ENCODE data around the gene MUSK.
"Not testable (repeated sequence)": the region's sequence is repeated elsewhere in the genome, so short reads cannot be mapped to it uniquely, and the experiment has no call there.

MUSK gene

GRCh38 chr9:110809038-110809595, 140.5 kb downstream of the MUSK start:
- no peak for DNase-seq (ENCODE audit: low read depth in 2 of 2)

- no peak for DNase-seq (ENCODE audit: low read depth in 2 of 2)
Observed at GRCh38 chr9:110810262-110810976, 141.8 kb downstream of the MUSK start.

DNA sequence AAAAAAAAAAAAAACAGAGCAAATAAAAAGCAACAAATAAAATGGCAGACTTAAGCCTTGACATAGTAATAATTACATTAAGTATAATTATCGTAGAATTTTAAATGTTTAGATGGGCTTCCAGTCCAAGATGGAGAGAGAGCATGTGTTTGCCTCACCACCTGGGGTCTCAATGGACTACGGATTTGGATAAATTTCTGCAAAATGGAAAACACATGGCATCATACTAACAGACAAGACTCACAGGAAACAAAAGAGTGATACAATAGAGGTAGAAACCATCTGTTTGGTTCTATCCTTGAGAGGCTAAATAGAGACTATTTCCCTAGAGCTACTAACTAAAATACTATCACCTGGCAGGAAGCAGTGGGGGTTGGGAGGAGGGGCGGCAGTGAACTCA, 144.3 kb downstream of the MUSK start:
- DNase-seq (ENCODE audit: low read depth in 2 of 2) = no peak

- DNase-seq (ENCODE audit: low read depth in 2 of 2) = no peak
Observed at GRCh38 chr9:110814159-110814558, 145.6 kb downstream of the MUSK start.

- DNase-seq (ENCODE audit: low read depth in 2 of 2) = no peak
Observed at GRCh38 chr9:110815361-110815760, 146.8 kb downstream of the MUSK start.

DNA sequence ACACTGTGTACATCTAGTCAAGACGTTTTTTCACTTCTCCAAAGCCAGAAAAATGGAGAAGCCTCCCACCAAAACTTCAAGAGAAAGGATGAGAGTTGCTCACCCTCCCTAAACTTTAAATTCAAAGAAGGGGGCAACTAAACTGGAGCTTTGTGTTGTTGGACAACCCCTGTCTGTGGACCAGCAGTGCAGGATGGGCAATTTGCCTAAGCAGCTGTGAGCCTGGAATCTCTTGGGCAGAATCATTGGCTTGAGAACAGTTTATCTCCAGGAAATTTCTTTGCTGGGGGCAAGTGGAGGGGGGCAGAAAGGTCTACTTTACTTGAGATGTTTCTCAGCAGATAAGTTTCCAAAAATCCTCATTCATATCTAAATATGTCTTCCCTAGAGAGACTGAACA, 151.8 kb downstream of the MUSK start:
- DNase-seq (ENCODE audit: low read depth in 2 of 2) = no peak

GRCh38 chr9:110821064-110821463, 152.5 kb downstream of the MUSK start:
- no peak for DNase-seq (ENCODE audit: low read depth in 2 of 2)

- DNase-seq (ENCODE audit: low read depth in 2 of 2) = not testable (repeated sequence)
Observed at GRCh38 chr9:110825129-110825528, 156.5 kb downstream of the MUSK start.

GRCh38 chr9:110825950-110826349, 157.4 kb downstream of the MUSK start:
- DNase-seq (ENCODE audit: low read depth in 2 of 2) = no peak

DNA sequence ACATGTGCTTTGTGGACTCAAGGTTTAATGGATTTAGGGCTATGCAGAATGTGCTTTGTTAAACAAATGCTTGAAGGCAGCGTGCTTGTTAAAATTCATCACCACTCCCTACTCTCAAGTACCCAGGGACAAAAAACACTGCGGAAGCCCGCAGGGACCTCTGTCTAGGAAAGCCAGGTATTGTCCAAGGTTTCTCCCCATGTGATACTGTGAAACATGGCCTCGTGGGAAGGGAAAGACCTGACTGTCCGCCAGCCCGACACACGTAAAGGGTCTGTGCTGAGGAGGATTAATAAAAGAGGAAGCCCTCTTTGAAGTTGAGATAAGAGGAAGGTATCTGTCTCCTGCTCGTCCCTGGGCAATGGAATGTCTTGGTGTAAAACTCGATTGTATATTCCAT, 157.8 kb downstream of the MUSK start:
- DNase-seq (ENCODE audit: low read depth in 2 of 2) = not testable (repeated sequence)

GRCh38 chr9:110828264-110828663, 159.7 kb downstream of the MUSK start:
- no peak for DNase-seq (ENCODE audit: low read depth in 2 of 2)

DNA sequence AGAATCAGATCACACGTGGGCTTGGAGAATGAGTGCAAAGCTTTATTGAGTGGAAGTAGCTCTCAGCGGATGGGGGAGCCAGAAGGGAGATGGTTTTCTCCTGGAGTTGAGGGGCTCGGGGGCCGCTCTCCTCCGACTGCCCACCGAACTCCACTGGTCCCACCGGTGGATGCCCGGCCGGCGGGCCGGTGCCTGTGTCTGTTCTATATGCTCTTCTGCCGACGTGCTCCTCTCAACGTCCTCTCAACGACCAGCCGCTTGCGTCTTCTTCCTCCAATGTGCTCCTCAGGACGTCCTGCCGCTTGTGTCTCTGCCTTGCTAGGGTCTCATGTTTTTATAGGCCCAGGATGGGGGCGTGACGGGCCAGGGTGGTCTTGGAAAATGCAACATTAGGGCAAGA, 161.9 kb downstream of the MUSK start:
- DNase-seq (ENCODE audit: low read depth in 2 of 2) = no peak

- DNase-seq (ENCODE audit: low read depth in 2 of 2) = no peak
Observed at GRCh38 chr9:110832926-110833325, 164.3 kb downstream of the MUSK start.

GRCh38 chr9:110835404-110835803, 166.8 kb downstream of the MUSK start:
- no peak for DNase-seq (ENCODE audit: low read depth in 2 of 2)

- DNase-seq (ENCODE audit: low read depth in 2 of 2) = no peak
Observed at GRCh38 chr9:110835859-110836271, 167.3 kb downstream of the MUSK start.

DNA sequence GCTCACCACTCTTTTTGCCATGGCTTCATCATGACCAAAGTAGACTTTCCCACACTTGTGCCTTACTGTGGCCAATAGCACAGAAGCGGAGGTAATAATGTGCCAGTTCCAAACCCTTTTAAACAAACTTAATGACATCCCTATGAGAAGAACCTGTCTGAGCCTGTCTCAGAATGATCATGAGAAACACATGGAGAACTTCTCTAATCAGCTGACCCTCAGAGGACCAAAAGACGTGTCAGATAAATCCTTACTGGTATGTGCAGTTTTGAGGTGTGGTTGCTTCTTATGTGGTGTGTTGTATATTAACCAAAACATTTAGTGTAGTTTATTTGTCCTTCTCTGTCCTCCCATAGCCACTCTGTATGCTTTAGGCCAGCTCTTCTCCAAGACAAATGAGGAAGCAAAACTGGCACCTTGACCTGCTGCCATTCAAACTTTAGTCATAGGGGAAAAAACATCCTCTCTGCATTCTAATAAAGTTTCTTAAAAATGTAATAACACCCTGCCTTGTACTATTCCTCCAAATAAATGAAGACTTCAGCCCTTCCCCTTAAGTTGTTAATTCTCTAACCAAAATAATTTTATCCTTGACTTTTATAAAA, 168.9 kb downstream of the MUSK start:
- no peak for DNase-seq (ENCODE audit: low read depth in 2 of 2)

DNA sequence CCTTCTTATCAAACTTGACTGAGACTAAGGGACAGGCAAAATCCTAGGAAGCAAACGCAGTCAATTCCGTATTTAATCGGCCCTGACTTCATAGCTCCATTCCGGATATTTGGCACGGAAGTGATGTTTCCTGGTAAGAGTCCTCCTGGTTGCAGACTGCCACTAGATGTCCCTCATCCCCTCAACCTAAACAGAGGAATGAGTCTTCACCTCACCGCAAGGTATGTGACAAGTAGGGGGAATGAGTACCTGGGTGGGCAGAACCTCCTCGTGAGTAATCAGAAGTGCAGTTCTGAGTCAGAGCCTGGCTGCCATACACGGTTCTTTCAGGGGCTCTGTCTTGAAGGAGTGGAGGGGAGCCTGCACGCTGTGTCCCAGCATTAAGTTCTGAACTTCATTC, 173.6 kb downstream of the MUSK start:
- no peak for DNase-seq (ENCODE audit: low read depth in 2 of 2)

GRCh38 chr9:110842986-110843385, 174.4 kb downstream of the MUSK start:
- DNase-seq (ENCODE audit: low read depth in 2 of 2) = no peak

- DNase-seq (ENCODE audit: low read depth in 2 of 2) = no peak
Observed at GRCh38 chr9:110844121-110844520, 175.5 kb downstream of the MUSK start.

DNA sequence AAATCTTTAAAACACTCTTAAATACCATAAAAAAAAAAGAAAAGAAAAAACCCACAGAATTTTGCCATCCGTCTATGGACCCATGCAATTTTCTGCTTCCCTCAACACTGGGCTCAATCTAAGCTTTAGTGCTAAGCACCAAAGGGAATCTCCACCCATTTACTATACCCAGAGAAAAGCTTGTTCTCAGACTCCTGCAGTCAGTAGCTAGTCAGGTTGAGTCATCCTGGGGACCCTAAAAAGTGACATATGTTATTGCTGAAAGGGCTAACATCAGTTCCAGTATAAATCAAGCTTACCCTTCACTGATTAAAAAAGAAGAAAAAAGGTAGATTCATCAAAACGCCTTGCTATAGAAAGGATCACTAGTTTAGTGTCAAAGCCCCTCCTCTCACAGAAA, 177.6 kb downstream of the MUSK start:
- no peak for DNase-seq (ENCODE audit: low read depth in 2 of 2)

- DNase-seq (ENCODE audit: low read depth in 2 of 2) = no peak
Observed at GRCh38 chr9:110847671-110848070, 179.1 kb downstream of the MUSK start.

DNA sequence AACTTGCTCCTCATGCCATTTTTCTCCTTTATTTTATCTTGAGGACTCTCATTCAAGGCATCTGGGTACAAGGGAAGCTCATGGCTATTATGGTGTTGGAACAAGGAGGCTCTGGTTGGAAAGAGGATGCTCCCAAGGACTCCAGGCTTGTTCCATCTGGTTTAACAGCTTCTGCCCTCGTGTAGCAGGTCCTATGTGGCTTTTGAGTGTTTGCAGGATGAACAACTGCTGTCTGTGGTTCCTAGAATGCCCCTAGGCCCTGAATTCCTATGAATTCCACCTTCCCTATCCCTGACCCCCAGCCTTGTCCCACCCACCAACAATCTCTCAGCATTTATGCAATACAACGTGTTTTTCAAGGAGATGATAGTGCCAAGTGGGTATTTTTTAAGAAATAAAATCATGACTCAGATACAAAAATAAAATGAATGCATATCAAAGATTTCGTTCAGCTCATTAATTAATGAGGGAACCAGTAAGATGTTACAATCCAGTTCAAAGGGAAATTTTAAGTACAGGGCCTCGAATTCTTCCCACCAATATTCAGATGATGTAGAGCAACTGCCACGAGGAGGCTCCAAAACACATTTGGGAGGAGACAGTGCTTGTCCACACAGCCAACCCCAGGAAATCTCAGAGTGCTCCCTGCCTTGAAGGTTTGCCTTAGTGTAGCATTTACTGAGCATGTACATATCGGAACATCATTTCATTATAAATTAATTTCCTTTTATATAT, 182.0 kb downstream of the MUSK start:
- no peak for DNase-seq (ENCODE audit: low read depth in 2 of 2)

All from stimulated activated CD4-positive, alpha-beta T cell treated with anti-CD3 and anti-CD28 coated beads, Interleukin-1b, Interleukin-23, amount 100 ng/mL, for 4 hours (primary cell).